Lower lobe of right lung (tissue), 2 donors: ENCODE results near the gene TMEM123. TPM values are rescaled to one million over a fixed set of nuclear protein-coding genes. Genes with fewer than 3 reads are reported as not detected.

Experiments used
- ATAC-seq, 2 donors: fragments of 200-7000 bp; cut with Tn5 transposase; one replicate each; pipeline ENCODE4 v1.9.1; 2020 to 2022; ENCODE audit warnings: mild to moderate bottlenecking in 2 of 2, moderate library complexity in 2 of 2
- DNase-seq: peaks from one replicate; pipeline ENCODE4 v3.0.0-alpha.2; 2020
- H3K27ac ChIP-seq: fragments of 200-600 bp; one replicate; pipeline ENCODE4 v1.8.0; 2022
- H3K27me3 ChIP-seq: fragments of 200-600 bp; one replicate; pipeline ENCODE4 v1.8.0; 2022; ENCODE audit warnings: low read depth
- H3K36me3 ChIP-seq: fragments of 200-600 bp; one replicate; pipeline ENCODE4 v1.8.0; 2022; ENCODE audit warnings: mild to moderate bottlenecking
- H3K4me1 ChIP-seq: fragments of 200-600 bp; one replicate; pipeline ENCODE4 v1.8.0; 2022
- H3K4me3 ChIP-seq: fragments of 200-600 bp; one replicate; pipeline ENCODE4 v1.8.0; 2022; ENCODE audit warnings: mild to moderate bottlenecking
- H3K9me3 ChIP-seq: fragments of 200-600 bp; one replicate; pipeline ENCODE4 v1.8.0; 2022
- CTCF ChIP-seq: fragments of 200-600 bp; IDR thresholded peaks from one replicate; pipeline ENCODE4 v1.8.0; 2022; ENCODE audit warnings: antibody characterized with exemption, mild to moderate bottlenecking
- intact Hi-C: fragments of 100-400 bp; cut with DNase I; formaldehyde crosslinking; loops from one replicate; pipeline ENCODE4 v1.11.0; 2022
- total RNA-seq: library from RNA; stranded (reverse); fragmentation: NEBNext Ultra II Directional; extraction: Animal tissue kit (Norgen Biotek cat#: 25700); gene quantifications from one replicate; pipeline ENCODE4 v1.2.1, GENCODE V29; 2021
- donor health status: DM: no; HTN: yes; CAD: no; lungs with severe emphysema.

TMEM123 gene
- total RNA-seq, 1 donor from 2014 or later = 199 TPM

- intact Hi-C loops = no loop called here
Measured at GRCh38 chr11:102453921-102454320, 1.4 kb upstream of the TMEM123 start.

DNA sequence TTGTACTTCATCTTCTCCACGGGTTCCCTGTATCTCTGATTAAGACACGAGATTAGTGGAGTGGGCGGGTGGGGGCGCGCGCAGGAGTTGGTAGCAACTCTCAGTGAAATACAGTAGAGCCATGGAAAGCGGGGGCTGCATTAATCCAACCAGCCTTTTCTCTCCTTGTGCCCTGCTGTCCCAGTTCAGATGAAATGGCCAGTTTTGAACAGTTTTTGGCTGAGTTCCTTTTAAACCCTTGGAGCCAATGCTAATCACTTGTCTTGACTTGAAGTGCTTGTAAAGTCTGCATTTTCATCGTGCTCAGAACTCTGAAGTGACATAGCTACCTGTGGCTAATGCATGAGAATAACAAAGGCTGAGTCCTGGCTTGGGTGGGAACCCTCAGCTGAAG, 734 bp upstream of the TMEM123 start:
- no peak for DNase-seq
- Histone ChIP-seq H3K4me3 (peak overlapping the region; percentile 94), H3K9me3 (no peaks in the 10 kb centered on the region), H3K4me1 (peaks cover 71% of the 10 kb centered on the region), H3K27ac (peak overlapping the region; percentile 93), H3K27me3 (no peaks in the 10 kb centered on the region), H3K36me3 (no peaks in the 10 kb centered on the region)
- no peak for TF ChIP-seq CTCF
- peak; percentile 28 to 65 for ATAC-seq
- intact Hi-C loops = no loop called here

More at GRCh38 chr11:102453921-102454320, 1.4 kb upstream of the TMEM123 start:
- Histone ChIP-seq H3K9me3 (no peaks in the 10 kb centered on the region), H3K27ac (no peak overlapping the region), H3K4me1 (peaks cover 65% of the 10 kb centered on the region), H3K4me3 (no peak overlapping the region), H3K36me3 (no peaks in the 10 kb centered on the region), H3K27me3 (no peaks in the 10 kb centered on the region)
- no peak for TF ChIP-seq CTCF
- no peak for ATAC-seq
- no peak for DNase-seq

DNA sequence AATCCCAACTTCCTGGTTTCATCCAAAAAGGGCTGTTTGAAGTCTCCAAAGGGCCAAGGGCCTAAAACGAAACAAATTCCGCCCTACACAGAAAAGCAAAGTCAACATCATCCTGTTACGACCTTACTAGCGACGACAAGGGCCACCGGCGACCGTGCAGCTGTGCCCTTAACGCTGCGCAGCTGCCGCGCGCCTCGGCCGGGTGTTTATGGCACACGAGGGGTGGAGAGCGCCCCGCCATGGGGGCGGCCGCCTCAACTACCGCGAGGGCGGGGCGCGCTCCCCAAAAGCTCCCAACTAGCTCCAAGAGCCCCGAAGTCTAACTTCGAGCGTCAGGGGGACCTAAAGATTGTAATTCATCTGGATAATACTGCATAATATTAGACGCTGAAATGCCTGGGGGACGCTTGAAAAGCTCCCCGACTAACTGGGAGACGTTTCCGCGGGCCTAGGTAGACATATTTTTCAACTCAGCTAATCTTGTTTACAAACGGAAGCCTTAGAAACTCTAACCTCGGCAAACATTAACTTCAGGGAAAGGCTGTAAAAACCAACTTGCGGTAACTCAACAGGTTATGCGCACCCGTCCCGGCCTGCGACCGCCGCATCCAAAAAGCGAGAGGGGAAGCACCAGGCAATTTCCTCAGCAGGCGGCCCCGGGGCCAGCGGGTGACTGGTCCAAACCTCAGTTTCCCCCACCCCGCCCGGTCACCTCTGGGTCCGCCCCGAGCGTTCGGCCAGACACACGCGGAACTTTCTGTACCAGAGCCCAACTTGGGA, 694 bp downstream of the TMEM123 start:
- DNase-seq (peak; percentile 80), ATAC-seq (peak; percentile 70 to 76)
- intact Hi-C loops = no loop called here
- H3K9me3 ChIP-seq = no peaks in the 10 kb centered on the region
- H3K27me3 ChIP-seq = no peaks in the 10 kb centered on the region
- peaks cover 71% of the 10 kb centered on the region for H3K4me1 ChIP-seq
- H3K36me3 ChIP-seq = peaks cover 14% of the 10 kb centered on the region
- peak overlapping the region; percentile 93 for H3K27ac ChIP-seq
- TF ChIP-seq CTCF = no peak
- peak overlapping the region; percentile 94 for H3K4me3 ChIP-seq

- ATAC-seq (no peak), DNase-seq (no peak)
- peak overlapping the region; percentile 94 for H3K4me3 ChIP-seq
- peak overlapping the region; percentile 93 for H3K27ac ChIP-seq
- no peaks in the 10 kb centered on the region for H3K9me3 ChIP-seq
- TF ChIP-seq CTCF = no peak
- peaks cover 16% of the 10 kb centered on the region for H3K36me3 ChIP-seq
- intact Hi-C loops = no loop called here
- no peaks in the 10 kb centered on the region for H3K27me3 ChIP-seq
- H3K4me1 ChIP-seq = peaks cover 67% of the 10 kb centered on the region
Measured at GRCh38 chr11:102451041-102451680, 1.4 kb downstream of the TMEM123 start.

DNA sequence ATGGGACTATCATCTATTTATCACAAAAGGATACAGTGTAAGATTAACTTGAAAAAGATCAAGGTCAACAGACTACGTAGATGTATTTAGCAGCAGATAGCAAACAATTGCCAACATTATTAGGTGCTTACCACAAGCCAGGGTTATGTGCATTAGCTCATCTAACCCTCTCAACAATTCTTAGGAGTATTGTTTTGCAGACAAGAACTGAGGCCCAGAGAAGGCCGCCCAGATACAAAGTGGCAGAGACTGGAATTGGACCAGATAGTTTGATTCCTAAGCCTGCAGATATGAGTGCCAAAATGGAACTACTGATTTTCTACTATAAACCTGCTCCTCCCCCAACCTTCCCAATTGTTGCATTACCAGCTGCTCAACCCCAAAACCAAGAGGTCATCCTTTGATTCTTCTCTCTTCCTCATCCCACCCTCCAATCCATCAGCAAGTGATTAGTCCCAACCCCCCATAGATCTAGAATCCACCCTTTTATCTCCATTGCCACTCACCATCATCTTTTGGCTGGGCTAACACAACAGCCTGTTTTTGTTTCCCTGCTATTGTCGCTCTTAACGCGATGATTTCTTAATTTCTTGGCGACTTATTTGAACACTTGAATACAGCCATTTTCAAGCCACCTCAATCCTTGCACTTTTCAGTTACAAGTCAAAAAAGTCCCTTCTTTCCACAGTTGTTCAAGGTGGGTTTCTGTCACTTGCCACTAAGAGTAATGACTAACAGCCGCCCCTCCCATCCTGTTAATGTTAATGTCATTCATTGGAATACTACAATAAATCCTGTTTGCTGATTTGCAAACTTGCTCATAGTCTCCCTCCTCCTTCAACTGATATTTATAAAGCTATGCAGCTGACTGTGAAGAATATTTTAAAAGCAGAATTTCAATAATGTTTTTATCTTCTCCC, 2.7 kb downstream of the TMEM123 start:
- Histone ChIP-seq H3K4me3 (peak overlapping the region; percentile 94), H3K4me1 (peaks cover 59% of the 10 kb centered on the region), H3K27ac (no peak overlapping the region), H3K36me3 (peaks cover 23% of the 10 kb centered on the region), H3K27me3 (no peaks in the 10 kb centered on the region), H3K9me3 (no peaks in the 10 kb centered on the region)
- no peak for ATAC-seq
- intact Hi-C loops = no loop called here
- TF ChIP-seq CTCF = no peak
- DNase-seq = no peak
